Activated CD4-positive, alpha-beta T cell treated with anti-CD3 and anti-CD28 coated beads for 24 hours (primary cell): ENCODE measurements around the gene AURKA.
"Not testable (repeated sequence)": the region's sequence is repeated elsewhere in the genome, so short reads cannot be mapped to it uniquely, and the experiment has no call there.

Source experiments
- DNase-seq, 2 donors: peaks; one replicate each; pipeline ENCODE4 v3.0.0-alpha.2; 2020; ENCODE audit warnings: low read depth in 2 of 2

The AURKA gene

GRCh38 chr20:56422076-56422823 lies 30.2 kb upstream of the AURKA start:
- DNase-seq: no peak

GRCh38 chr20:56420940-56421688 lies 29.1 kb upstream of the AURKA start:
- DNase-seq: no peak

GRCh38 chr20:56420028-56420427 lies 28.0 kb upstream of the AURKA start:
- no peak for DNase-seq

GRCh38 chr20:56418385-56418861 lies 26.4 kb upstream of the AURKA start:
- DNase-seq: no peak

DNA sequence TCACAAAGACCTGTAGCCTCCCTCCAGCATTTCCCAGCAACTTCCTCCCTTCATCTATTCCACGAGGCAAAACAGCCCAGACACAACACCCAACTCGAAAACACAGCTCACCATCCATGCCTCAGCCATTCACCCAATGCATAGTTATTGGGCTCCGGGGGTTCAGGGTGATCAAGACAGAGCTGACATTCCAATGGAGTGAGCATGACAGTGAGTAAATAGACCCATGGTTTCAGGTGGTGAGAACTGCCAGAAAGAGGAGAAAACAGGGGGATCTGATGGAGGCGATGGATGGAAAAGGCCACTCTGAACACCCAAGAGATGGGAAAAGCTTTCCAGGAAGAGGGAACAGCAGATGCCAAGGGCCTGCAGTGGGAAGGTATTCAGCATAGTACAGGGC lies 25.9 kb upstream of the AURKA start:
- no peak for DNase-seq

DNA sequence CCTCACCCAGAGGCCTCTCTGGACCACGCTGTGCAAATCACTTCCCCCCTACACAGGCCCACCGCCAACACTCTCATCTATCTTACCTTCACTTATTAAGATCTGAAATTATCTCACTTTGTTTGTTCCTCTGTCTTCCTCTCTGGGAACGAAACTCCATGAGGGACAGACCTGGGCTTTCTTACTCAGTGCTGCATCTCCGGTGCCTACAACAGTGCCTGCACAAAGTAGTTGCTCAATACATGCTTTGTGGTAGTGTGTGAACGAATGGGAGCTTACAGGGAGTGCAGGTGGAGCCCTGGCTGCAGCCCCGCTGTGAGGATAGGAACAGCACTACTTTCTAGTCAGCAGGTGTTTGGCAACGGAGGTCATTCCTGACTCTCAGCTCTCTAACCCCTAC lies 25.4 kb upstream of the AURKA start:
- DNase-seq: no peak

DNA sequence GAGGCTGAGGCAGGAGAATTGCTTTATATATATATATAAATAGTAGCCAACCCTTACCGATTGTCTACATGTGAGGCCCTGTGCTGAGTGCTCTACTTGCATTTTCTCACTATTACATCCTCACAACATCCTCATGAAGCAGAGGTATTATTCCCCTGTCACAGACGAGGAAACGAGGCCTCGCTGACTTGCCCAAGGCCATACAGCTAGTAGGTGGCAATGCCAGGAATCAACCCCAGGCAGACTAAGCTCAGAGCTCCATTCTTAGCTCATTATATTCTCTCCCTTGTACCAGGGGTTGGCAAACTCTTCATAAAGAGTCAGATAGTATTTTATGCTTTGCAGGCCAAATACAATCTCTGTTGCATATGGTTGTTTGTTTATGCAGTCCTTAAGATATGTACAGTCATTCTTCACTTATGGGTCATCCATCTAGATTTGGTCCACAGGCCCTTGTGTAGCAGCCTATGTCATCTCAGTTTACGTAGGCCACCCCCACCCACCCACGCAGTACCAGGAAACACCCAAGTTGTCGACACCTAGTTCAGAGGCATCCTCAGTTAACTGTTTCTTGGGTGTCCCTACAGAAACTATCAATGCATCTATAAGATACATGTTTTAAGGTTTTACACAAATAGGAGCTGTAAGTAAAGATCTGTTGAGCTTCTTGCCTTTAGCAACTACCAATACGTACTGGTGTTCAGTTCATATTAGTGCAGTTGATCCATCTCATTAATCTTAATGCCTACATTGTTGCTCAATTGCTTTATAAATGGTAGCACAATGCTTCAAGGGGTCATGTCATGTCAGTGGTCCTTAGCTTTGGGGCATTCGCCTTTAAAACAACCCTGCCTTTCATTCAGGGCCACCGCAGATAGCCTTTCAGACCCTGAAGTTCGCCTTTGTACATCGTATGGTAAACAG lies 23.1 kb upstream of the AURKA start:
- peak; percentile 36 to 39 for DNase-seq

DNA sequence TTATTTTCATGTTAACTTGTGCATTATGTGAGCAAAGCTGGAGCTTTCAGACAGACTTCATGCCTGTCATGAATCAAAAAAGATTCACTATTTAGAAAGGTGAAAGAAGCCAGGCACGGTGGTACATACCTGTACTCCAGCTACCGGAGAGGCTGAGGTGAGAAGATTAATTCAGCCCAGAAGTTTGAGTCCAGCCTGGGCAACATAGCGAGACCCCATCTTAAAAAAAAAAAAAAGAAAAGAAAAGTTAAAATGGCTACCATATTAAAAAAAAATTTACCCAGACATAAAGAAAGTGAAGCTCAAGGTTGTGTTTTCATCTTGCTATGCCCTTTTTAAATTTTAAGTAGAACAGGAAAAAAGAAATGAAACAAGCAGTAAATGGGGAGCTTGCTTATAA lies 20.9 kb upstream of the AURKA start:
- no peak for DNase-seq

DNA sequence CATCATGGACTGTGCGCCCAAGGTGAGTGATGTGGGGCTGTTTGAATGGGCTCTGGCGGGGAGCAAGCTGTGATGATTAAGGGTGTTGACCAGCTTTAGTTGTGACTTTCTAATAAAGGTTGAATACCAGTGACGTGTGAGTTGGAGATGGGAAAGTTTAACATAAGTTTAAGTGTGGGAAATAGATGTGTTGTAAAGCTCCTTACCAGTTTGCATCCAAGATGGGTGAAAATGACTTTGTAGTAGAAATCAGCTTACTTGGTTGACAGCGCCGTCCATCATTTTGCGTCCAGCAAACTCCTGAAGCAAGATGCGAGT lies 20.4 kb upstream of the AURKA start:
- no peak for DNase-seq

- no peak for DNase-seq
These were observed 19.9 kb upstream of the AURKA start, which contains the start of gene CASS4 for GRCh38 chr20:56411759-56412472. TSS of gene CASS4 (plus strand) at chr20:56412260. CDS start at chr20:56412459, 199 bp downstream.

DNA sequence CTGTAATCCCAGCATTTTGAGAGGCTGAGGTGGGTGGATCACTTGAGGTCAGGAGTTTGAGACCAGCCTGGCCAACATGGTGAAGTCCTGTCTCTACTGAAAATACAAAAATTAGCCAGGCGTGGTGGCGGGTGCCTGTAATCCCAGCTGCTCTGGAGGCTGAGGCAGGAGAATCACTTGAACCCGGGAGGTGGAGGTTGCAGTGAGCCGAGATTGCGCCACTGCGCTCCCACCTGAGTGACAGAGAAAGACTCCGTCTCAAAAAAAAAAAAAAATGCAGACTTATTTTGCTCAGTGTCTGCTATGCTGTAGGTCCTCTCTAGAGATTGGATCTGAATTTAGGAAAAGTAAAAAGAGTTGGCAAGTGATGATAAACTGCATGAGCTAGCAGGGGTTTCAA lies 19.3 kb upstream of the AURKA start:
- DNase-seq: not testable (repeated sequence)

DNA sequence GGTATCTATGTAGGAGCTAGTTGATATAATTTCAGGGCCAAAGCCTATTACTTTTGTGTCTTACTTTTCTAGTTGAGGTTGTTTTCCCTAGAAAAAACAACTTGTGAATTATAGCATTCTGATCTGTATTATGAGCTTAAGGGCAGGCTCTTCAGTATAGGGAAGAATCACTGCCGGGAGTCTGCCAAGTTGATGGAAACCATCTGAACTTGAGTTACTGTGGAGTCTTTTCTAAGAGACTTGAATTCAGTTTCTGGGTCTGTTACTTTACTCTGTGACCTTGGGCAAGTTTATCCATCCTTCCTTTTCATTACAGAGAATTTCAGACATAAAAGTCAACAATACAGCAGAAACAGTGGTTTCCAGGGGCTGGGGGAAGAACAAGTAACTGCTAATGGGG lies 17.9 kb upstream of the AURKA start:
- DNase-seq: no peak

DNA sequence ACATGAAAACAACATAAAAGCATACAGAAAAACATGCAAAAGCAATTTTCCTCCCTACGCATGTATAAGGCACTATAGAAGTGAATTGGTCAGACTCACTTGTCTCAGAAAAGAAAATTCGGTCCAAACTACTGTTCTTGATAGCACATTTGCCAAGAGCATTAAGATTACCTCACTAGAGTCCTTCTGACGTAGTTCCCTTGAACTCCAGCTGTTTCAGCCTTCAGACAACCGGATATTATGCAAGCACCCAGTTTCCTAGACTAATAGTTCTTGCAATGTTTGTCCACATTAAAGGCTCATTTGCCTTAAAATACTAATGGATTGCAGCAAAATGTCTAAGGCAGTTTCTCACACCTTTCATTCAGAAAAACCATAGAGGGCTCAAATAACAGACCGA lies 17.5 kb upstream of the AURKA start:
- no peak for DNase-seq

DNA sequence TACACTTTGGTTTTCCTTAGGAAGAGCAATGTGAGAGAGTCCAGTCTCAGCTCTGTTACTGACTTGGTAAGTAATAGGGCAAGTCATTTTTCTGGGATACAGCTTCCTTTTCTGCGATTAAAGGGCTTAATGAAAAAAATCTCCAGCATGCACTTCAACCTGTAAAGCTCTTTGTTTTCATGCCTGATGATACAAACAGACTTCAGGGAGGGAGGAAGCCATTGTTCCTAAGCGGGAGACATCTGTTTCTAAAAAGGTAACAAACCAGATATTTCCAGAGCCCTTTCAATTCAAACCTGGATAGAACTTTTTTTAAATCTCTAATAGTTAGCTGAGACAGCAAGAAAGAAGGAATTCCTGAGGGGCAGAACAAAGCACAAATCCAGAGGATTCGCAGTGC lies 14.9 kb upstream of the AURKA start:
- DNase-seq: no peak

- not testable (repeated sequence) for DNase-seq
These were observed 13.3 kb upstream of the AURKA start for GRCh38 chr20:56405356-56405755.

DNA sequence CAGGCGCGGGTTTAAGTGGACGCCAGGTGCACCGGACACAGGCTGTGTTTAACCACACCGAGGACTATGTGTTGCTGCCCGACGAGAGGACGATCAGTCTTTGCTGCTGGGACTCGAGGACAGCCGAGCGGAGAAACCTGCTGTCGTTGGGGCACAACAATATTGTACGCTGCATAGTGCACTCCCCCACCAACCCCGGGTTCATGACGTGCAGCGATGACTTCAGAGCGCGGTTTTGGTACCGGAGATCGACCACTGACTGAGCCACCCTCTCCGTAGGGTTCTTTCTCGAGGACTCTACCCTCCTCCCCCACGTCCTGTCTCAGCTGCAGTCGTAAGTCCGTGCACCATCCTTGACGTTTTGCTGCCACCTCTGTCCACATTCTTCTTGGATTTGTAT lies 11.4 kb upstream of the AURKA start:
- no peak for DNase-seq

- peak; percentile 21 to 55 for DNase-seq
These were observed 8.1 kb upstream of the AURKA start for GRCh38 chr20:56400001-56400640.

- no peak for DNase-seq
These were observed 3.2 kb upstream of the AURKA start for GRCh38 chr20:56395166-56395565.

GRCh38 chr20:56393653-56394052 lies 1.6 kb upstream of the AURKA start:
- no peak for DNase-seq

GRCh38 chr20:56392881-56393482 lies 967 bp upstream of the AURKA start:
- no peak for DNase-seq
